K562 (cell line): ENCODE results near the gene CUL2. TPM values are rescaled to one million over a fixed set of nuclear protein-coding genes. Genes with fewer than 3 reads are reported as not detected.

Source experiments
- ATAC-seq: fragments of 200-7000 bp; cut with Tn5 transposase; 3 replicates; pipeline ENCODE4 v1.9.1; 2020; ENCODE audit warnings: moderate library complexity
- BruUV-seq: library from RNA; stranded (reverse); fragments of 400-500 nt; replicated peaks from 2 replicates; lab custom pipeline; 2021; lab: Mats Ljungman, UMichigan
- CTCF ChIA-PET: fragments of 300-600 bp; formaldehyde crosslinking; extraction: SDS; loops from one replicate; lab custom pipeline; 2021; ENCODE audit warnings: low intra/inter-chr PET ratio; lab: Yijun Ruan, JAX
- POLR2A ChIA-PET: fragments of 300-600, 350-650 bp; sonication (Branson Sonifier 250); formaldehyde crosslinking; extraction: SDS; loops from one replicate; lab custom pipeline; 2021; ENCODE audit warnings: antibody characterized with exemption, inconsistent platforms; lab: Yijun Ruan, JAX
- DNase-seq, 4 experiments: peaks; one replicate each; pipeline versions ENCODE4 v3.0.0 to v3.0.0-alpha.2; 2011 to 2018; ENCODE audit warnings: low spot score in 3 of 4, mixed read lengths in 3 of 4; ENCODE audit errors: extremely low read depth in 1 of 4
- FAIRE-seq: peaks from 2 replicates; lab custom pipeline; 2011; peaks lifted over from hg19 to GRCh38; lab: Jason Lieb, UNC
- H2AFZ ChIP-seq: 2 replicates; pipeline ENCODE4 v1.6.0; 2011; ENCODE audit warnings: low read depth, low read length, control low read depth, inconsistent platforms
- H3K27ac ChIP-seq: fragments of 200-600 bp; 3 replicates; pipeline ENCODE4 v1.8.0; 2011; ENCODE audit warnings: low read depth, mild to moderate bottlenecking, control low read depth, inconsistent platforms, low read length, moderate library complexity, mixed read lengths; ENCODE audit errors: extremely low read depth
- H3K27me3 ChIP-seq, 2 experiments: fragments of 300-600 bp in 1 of 2; 2 replicates in 1 of 2; 3 replicates in 1 of 2; pipeline versions ENCODE4 v1.6.0 to v1.8.0; 2011; ENCODE audit warnings: inconsistent platforms in 2 of 2, low read length in 2 of 2, mild to moderate bottlenecking in 1 of 2, mixed read lengths in 1 of 2, moderate library complexity in 1 of 2; ENCODE audit not compliant: control insufficient read depth in 2 of 2, insufficient read depth in 2 of 2
- H3K36me3 ChIP-seq: fragments of 300-600 bp; 3 replicates; pipeline ENCODE4 v1.8.0; 2011; ENCODE audit warnings: mild to moderate bottlenecking, low read length, inconsistent platforms; ENCODE audit not compliant: control insufficient read depth, insufficient read depth
- H3K4me1 ChIP-seq, 2 experiments: fragments of 200-600 bp in 1 of 2; replicated peaks in 1 of 2; 2 replicates in 1 of 2; 3 replicates in 1 of 2; pipeline versions ENCODE4 v1.5.1 to v1.8.0; 2011; ENCODE audit warnings: inconsistent platforms in 2 of 2, low read length in 2 of 2, mild to moderate bottlenecking in 1 of 2, mixed read lengths in 1 of 2, moderate library complexity in 1 of 2; ENCODE audit not compliant: control insufficient read depth in 2 of 2, insufficient read depth in 2 of 2
- H3K4me2 ChIP-seq: 2 replicates; pipeline ENCODE4 v1.6.1; 2011; ENCODE audit warnings: low read length, control low read depth, inconsistent platforms, mixed read lengths; ENCODE audit not compliant: insufficient read depth
- H3K4me3 ChIP-seq: fragments of 200-600 bp; sonication (generic), shearing (Covaris generic); 2 replicates; pipeline ENCODE4 v1.5.1; 2016; ENCODE audit warnings: control low read depth, inconsistent platforms
- H3K79me2 ChIP-seq: fragments of 200-600 bp; 3 replicates; pipeline ENCODE4 v1.8.0; 2011; ENCODE audit warnings: low read length, inconsistent platforms; ENCODE audit not compliant: control insufficient read depth, insufficient read depth
- H3K9ac ChIP-seq, 2 experiments: 2 replicates each; pipeline versions ENCODE4 v1.6.0 to v1.6.1; 2011; ENCODE audit warnings: low read depth in 2 of 2, low read length in 2 of 2, control low read depth in 1 of 2, inconsistent platforms in 1 of 2, mild to moderate bottlenecking in 1 of 2, mixed read lengths in 1 of 2; ENCODE audit not compliant: insufficient read depth in 1 of 2
- H3K9me1 ChIP-seq: one replicate; pipeline ENCODE4 v1.6.0; 2011; ENCODE audit warnings: inconsistent platforms, mild to moderate bottlenecking, low read length, moderate library complexity; ENCODE audit not compliant: control insufficient read depth, insufficient read depth
- H3K9me3 ChIP-seq: replicated peaks from 2 replicates; pipeline ENCODE4 v1.5.1; 2011; ENCODE audit warnings: low read depth, low read length, inconsistent platforms; ENCODE audit not compliant: control insufficient read depth, insufficient read depth
- H4K20me1 ChIP-seq: replicated peaks from 2 replicates; pipeline ENCODE4 v1.6.1; 2011; ENCODE audit warnings: low read length, inconsistent platforms, mixed read lengths; ENCODE audit not compliant: control insufficient read depth, insufficient read depth
- ASH1L ChIP-seq: fragments of 450-650 bp; IDR thresholded peaks from 2 replicates; pipeline ENCODE4 v1.6.1; 2018; ENCODE audit warnings: borderline replicate concordance, mild to moderate bottlenecking, low read depth; ENCODE audit not compliant: partially characterized antibody
- BMI1 ChIP-seq: fragments of 150-350 bp; IDR thresholded peaks from 2 replicates; pipeline ENCODE4 v1.6.1; 2014; ENCODE audit warnings: low read length
- BRD4 ChIP-seq: fragments of 200-600 bp; sonication (generic); IDR thresholded peaks from 2 replicates; pipeline ENCODE4 v1.6.1; 2017; ENCODE audit warnings: inconsistent platforms
- EGR1 ChIP-seq: fragments of 450-650 bp; conservative IDR thresholded peaks from 2 replicates; pipeline ENCODE4 v1.6.1; 2017; ENCODE audit warnings: mild to moderate bottlenecking
- EHMT2 ChIP-seq: fragments of 450-650 bp; IDR thresholded peaks from 2 replicates; pipeline ENCODE4 v1.6.1; 2018; ENCODE audit warnings: antibody characterized with exemption
- EWSR1 ChIP-seq: fragments of 450-650 bp; IDR thresholded peaks from 2 replicates; pipeline ENCODE4 v1.6.1; 2018; ENCODE audit warnings: borderline replicate concordance, mild to moderate bottlenecking, low read depth, moderate library complexity; ENCODE audit not compliant: partially characterized antibody
- IRF2 ChIP-seq: sonication (generic); formaldehyde crosslinking; IDR thresholded peaks from 2 replicates; pipeline ENCODE4 v1.8.1; 2022; ENCODE audit warnings: mild to moderate bottlenecking, missing genetic modification reagents
- PHTF2 ChIP-seq: fragments of 250-450 bp; sonication (Bioruptor Pico); IDR thresholded peaks from 2 replicates; pipeline ENCODE4 v1.5.0; 2021; ENCODE audit warnings: mild to moderate bottlenecking
- SIN3A ChIP-seq, 2 experiments: fragments of 150-350 bp in 1 of 2; IDR thresholded peaks; 2 replicates each; pipeline ENCODE4 v1.6.1; 2011 to 2016; ENCODE audit warnings: borderline replicate concordance in 2 of 2, low read depth in 2 of 2, low read length in 2 of 2, mild to moderate bottlenecking in 2 of 2, moderate library complexity in 2 of 2; ENCODE audit not compliant: control insufficient read depth in 1 of 2
- TAF7 ChIP-seq: fragments of 450-650 bp; IDR thresholded peaks from 2 replicates; pipeline ENCODE4 v1.6.1; 2016; ENCODE audit warnings: missing genetic modification characterization, missing compliant biosample characterization
- TEAD1 ChIP-seq, 2 experiments: fragments of 450-650 bp in 1 of 2; sonication (generic) in 1 of 2; formaldehyde crosslinking; IDR thresholded peaks; 2 replicates each; pipeline versions ENCODE4 v1.4.0 to v1.8.0; 2020 to 2022; ENCODE audit warnings: mild to moderate bottlenecking in 2 of 2, missing genetic modification reagents in 1 of 2
- WHSC1 ChIP-seq: IDR thresholded peaks from one replicate; pipeline ENCODE4 v1.6.1; 2012; ENCODE audit warnings: low read length, control low read depth, inconsistent platforms
- ZFP36 ChIP-seq: fragments of 150-350 bp; IDR thresholded peaks from 2 replicates; pipeline ENCODE4 v1.6.1; 2018; ENCODE audit warnings: low read length, low read depth; ENCODE audit not compliant: partially characterized antibody
- ZNF282 ChIP-seq: sonication (generic); formaldehyde crosslinking; IDR thresholded peaks from 2 replicates; pipeline ENCODE4 v1.8.1; 2023; ENCODE audit warnings: missing genetic modification reagents
- ZNF586 ChIP-seq: fragments of 450-650 bp; formaldehyde crosslinking; conservative IDR thresholded peaks from 2 replicates; pipeline ENCODE4 v1.4.0; 2020; ENCODE audit warnings: mild to moderate bottlenecking, moderate library complexity
- ZNF77 ChIP-seq: fragments of 250-450 bp; sonication (Bioruptor Pico); IDR thresholded peaks from 2 replicates; pipeline ENCODE4 v1.5.0; 2020
- whole genome bisulfite sequencing: fragments of 100-300 bp; shearing (Covaris generic); methylation state at CpG from one replicate; pipeline ENCODE4 v1.1.6; 2016; ENCODE audit warnings: low coverage, mixed read lengths; ENCODE audit not compliant: insufficient coverage; ENCODE audit errors: missing lambda C conversion rate; 5-methylcytosine and 5-hydroxymethylcytosine counted together
- in situ Hi-C: fragments of 300-500 bp; cut with MboI; formaldehyde crosslinking; loops from 4 replicates; pipeline ENCODE4 v1.15.0; 2018; ENCODE audit warnings: inconsistent platforms, mixed read lengths
- intact Hi-C: fragments of 100-400 bp; cut with micrococcal nuclease; formaldehyde crosslinking; loops from 2 replicates; pipeline ENCODE4 v1.14.2; 2022
- polyA plus RNA-seq, 8 experiments: library from polyadenylated mRNA; depleted of rRNA in 4 of 8; stranded (reverse) in 5 of 8; unstranded in 3 of 8; fragments of >200 nt; fragmentation: Nextera tagmentation in 2 of 8; fragmentation: Illumina TruSeq in 1 of 8; extraction: Ambion mirVana in 2 of 8; extraction: Trizol in 1 of 8; gene quantifications; 2 replicates each; pipeline versions ENCODE4 v1.2.1 to v1.2.3, GENCODE V29; 2011 to 2014; ENCODE audit warnings: inconsistent platforms in 1 of 8, missing spikeins in 1 of 8
- total RNA-seq, 7 experiments: library from RNA; depleted of rRNA in 6 of 7; stranded (reverse); fragments of >200 nt in 6 of 7; fragmentation: Illumina TruSeq in 2 of 7; extraction: Trizol in 2 of 7; gene quantifications; 2 replicates each; pipeline versions ENCODE4 v1.2.1 to v1.2.3, GENCODE V29; 2011 to 2021; ENCODE audit warnings: low replicate concordance in 1 of 7
- TF ChIP-seq, protein P1 (sequence below), 2 experiments: fragments of 450-650 bp; IDR thresholded peaks; 2 replicates each; pipeline ENCODE4 v1.6.1; 2016

The CUL2 gene
- total and polyA plus RNA-seq, 9 of the 15 experiments (the other 6 are each of a cell fraction or from before 2014, with no cell fraction given), result 17.3 to 46.3 (median 41.2) TPM

- H3K4me3 ChIP-seq, result no peak overlapping the region
- peaks cover 0 to 4% of the 10 kb centered on the region in 2 experiments; a peak in 1 of 5 replicates for H3K4me1 ChIP-seq
- H3K9me3 ChIP-seq, result peaks cover 2% of the 10 kb centered on the region; the same call in 1 of the 2 replicates
- intact Hi-C loops (no loop called here), in situ Hi-C loops (no loop called here)
- H3K36me3 ChIP-seq, result peaks cover 22% of the 10 kb centered on the region
- no peak overlapping the region for H3K4me2 ChIP-seq
- DNase-seq, result peak in 1 of 4 experiments; percentile 12
- no TSS peak for BruUV-seq
- no peak overlapping the region for H2AFZ ChIP-seq
- WGBS, result 46% methylated on average over 4 of the region's 4 CpGs
- H3K27ac ChIP-seq, result no peak overlapping the region
- H3K9me1 ChIP-seq, result no peaks in the 10 kb centered on the region
- FAIRE-seq, result peak; percentile 68
- H4K20me1 ChIP-seq, result peaks cover 4% of the 10 kb centered on the region; the same call in 1 of the 2 replicates
- ChIA-PET CTCF (no interaction called here), POLR2A (interaction anchor here (1.0 kb wide), 2 partner anchors 11 to 12 kb away, joined by 3 read pairs; no protein-coding TSS in a partner anchor)
- ATAC-seq, result peak; percentile 43
- TF ChIP-seq EGR1 (peak; percentile 66), EHMT2 (0 out of 2 replicates have a peak, but pooled peaks have one; percentile 27), ZNF586 (CRISPR knock-in tag) (no peak), BMI1 (no peak)
- no peak overlapping the region for H3K9ac ChIP-seq
- H3K27me3 ChIP-seq, result no peaks in the 10 kb centered on the region
- peaks cover 40% of the 10 kb centered on the region for H3K79me2 ChIP-seq
These were observed 15.9 kb downstream of the CUL2 start for GRCh38 chr10:35074266-35074665.

GRCh38 chr10:35070521-35070920 is 19.6 kb downstream of the CUL2 start:
- no peak for DNase-seq
- H3K9me3 ChIP-seq, result no peaks in the 10 kb centered on the region
- in situ Hi-C loops (no loop called here), intact Hi-C loops (no loop called here)
- no peaks in the 10 kb centered on the region for H3K9me1 ChIP-seq
- peaks cover 22% of the 10 kb centered on the region for H3K79me2 ChIP-seq
- no TSS peak for BruUV-seq
- H3K27ac ChIP-seq, result no peak overlapping the region
- POLR2A ChIA-PET, result interaction anchor here (0.6 kb wide), 1 partner anchor 23 kb away, joined by 4 read pairs; no protein-coding TSS in a partner anchor
- ATAC-seq, result no peak
- H2AFZ ChIP-seq, result no peak overlapping the region
- H3K4me1 ChIP-seq, result peaks cover 0 to 4% of the 10 kb centered on the region in 2 experiments; a peak in 1 of 5 replicates
- peaks cover 36% of the 10 kb centered on the region for H3K36me3 ChIP-seq
- H3K4me3 ChIP-seq, result no peak overlapping the region
- WGBS, result 59% methylated on average over 3 of the region's 3 CpGs
- H4K20me1 ChIP-seq, result peaks cover 4% of the 10 kb centered on the region; the same call in 1 of the 2 replicates
- no peak for FAIRE-seq
- H3K27me3 ChIP-seq, result no peaks in the 10 kb centered on the region
- CTCF ChIA-PET, result no interaction called here
- H3K4me2 ChIP-seq, result no peak overlapping the region
- no peak overlapping the region for H3K9ac ChIP-seq
- TF ChIP-seq SIN3A (IDR thresholded peaks at IDR 0.05; ENCODE audit: borderline replicate concordance in 2 of 2, control insufficient read depth in 1 of 2, low read depth in 2 of 2, low read length in 2 of 2) (no peak), IRF2 (CRISPR knock-in tag) (no peak), TEAD1 (CRISPR knock-in tag; IDR thresholded peaks at IDR 0.05) (no peak), WHSC1 (no peak), ZFP36 (no peak), BRD4 (no peak), PHTF2 (CRISPR knock-in tag) (no peak), EWSR1 (no peak), TAF7 (tag) (no peak), ZNF77 (no peak), ZNF282 (no peak), ASH1L (no peak)
- TF ChIP-seq, protein P1, sequence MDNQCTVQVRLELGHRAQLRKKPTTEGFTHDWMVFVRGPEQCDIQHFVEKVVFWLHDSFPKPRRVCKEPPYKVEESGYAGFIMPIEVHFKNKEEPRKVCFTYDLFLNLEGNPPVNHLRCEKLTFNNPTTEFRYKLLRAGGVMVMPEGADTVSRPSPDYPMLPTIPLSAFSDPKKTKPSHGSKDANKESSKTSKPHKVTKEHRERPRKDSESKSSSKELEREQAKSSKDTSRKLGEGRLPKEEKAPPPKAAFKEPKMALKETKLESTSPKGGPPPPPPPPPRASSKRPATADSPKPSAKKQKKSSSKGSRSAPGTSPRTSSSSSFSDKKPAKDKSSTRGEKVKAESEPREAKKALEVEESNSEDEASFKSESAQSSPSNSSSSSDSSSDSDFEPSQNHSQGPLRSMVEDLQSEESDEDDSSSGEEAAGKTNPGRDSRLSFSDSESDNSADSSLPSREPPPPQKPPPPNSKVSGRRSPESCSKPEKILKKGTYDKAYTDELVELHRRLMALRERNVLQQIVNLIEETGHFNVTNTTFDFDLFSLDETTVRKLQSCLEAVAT (IDR thresholded peaks at IDR 0.05), result no peak
